Gastrocnemius medialis (tissue), 4 donors: ENCODE data around the gene DCDC2C.

Experiments used
- POLR2A ChIP-seq, 2 donors: fragments of 450-650 bp; IDR thresholded peaks; one replicate each; pipeline ENCODE4 v1.6.1; 2017; ENCODE audit warnings: antibody characterized with exemption in 2 of 2, mild to moderate bottlenecking in 2 of 2, moderate library complexity in 2 of 2
- TF ChIP-seq, protein P1 (sequence below), 5 experiments: fragments of 450-650 bp in 3 of 5; fragments of 200-600 bp in 2 of 5; sonication (generic) in 2 of 5; IDR thresholded peaks in 4 of 5; conservative IDR thresholded peaks in 1 of 5; 1 replicate in 4 of 5; 2 replicates in 1 of 5; pipeline ENCODE4 v1.5.1; 2016 to 2019; ENCODE audit warnings: antibody characterized with exemption in 5 of 5, mild to moderate bottlenecking in 3 of 5, moderate library complexity in 3 of 5

DNA sequence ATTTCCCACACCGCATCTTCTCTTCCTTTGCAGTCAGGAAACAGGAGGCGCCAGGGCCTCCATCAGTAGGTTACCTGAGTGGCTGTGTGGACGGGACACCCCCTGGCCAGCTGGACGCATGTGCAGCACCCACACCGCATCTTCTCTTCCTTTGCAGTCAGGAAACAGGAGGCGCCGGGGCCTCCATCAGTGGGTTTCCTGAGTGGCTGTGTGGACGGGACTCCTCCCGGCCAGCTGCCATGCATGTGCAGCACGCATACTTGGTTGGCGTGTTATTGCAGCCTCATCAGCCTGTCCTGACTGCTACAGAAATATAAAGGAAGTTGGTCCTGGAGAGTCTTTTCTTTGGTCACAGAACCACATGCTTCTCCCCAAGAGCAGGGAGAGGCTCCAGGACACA is 74.6 kb downstream of the DCDC2C start:
- TF ChIP-seq, protein P1, sequence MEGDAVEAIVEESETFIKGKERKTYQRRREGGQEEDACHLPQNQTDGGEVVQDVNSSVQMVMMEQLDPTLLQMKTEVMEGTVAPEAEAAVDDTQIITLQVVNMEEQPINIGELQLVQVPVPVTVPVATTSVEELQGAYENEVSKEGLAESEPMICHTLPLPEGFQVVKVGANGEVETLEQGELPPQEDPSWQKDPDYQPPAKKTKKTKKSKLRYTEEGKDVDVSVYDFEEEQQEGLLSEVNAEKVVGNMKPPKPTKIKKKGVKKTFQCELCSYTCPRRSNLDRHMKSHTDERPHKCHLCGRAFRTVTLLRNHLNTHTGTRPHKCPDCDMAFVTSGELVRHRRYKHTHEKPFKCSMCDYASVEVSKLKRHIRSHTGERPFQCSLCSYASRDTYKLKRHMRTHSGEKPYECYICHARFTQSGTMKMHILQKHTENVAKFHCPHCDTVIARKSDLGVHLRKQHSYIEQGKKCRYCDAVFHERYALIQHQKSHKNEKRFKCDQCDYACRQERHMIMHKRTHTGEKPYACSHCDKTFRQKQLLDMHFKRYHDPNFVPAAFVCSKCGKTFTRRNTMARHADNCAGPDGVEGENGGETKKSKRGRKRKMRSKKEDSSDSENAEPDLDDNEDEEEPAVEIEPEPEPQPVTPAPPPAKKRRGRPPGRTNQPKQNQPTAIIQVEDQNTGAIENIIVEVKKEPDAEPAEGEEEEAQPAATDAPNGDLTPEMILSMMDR (IDR thresholded peaks at IDR 0.05 in 4 of 5, conservative IDR thresholded peaks at IDR 0.05 in 1 of 5): no peak
- no peak for TF ChIP-seq POLR2A (IDR thresholded peaks at IDR 0.05)
